HG03108 (cell line): ENCODE data around the gene NMNAT2.
A peak's percentile ranks its signal among the peaks of the same experiment; 100 is the strongest.

Source experiments
- ATAC-seq: cut with Tn5 transposase; IDR thresholded peaks from one replicate; pipeline ENCODE4 v1.9.1; 2021; ENCODE audit warnings: moderate library complexity; ENCODE audit not compliant: unreplicated experiment

NMNAT2 gene

GRCh38 chr1:183319051-183319450, 99.1 kb downstream of the NMNAT2 start:
- ATAC-seq = no peak

- peak; percentile 62 for ATAC-seq
These were observed 99.7 kb downstream of the NMNAT2 start for GRCh38 chr1:183318433-183318832.

GRCh38 chr1:183315991-183316758, 102.0 kb downstream of the NMNAT2 start:
- no peak for ATAC-seq

GRCh38 chr1:183313063-183313462, 105.1 kb downstream of the NMNAT2 start:
- ATAC-seq = no peak

GRCh38 chr1:183310753-183311479, 107.3 kb downstream of the NMNAT2 start:
- no peak for ATAC-seq

- ATAC-seq = no peak
These were observed 109.5 kb downstream of the NMNAT2 start for GRCh38 chr1:183308719-183309118.

GRCh38 chr1:183306317-183307042, 111.7 kb downstream of the NMNAT2 start:
- no peak for ATAC-seq

- no peak for ATAC-seq
These were observed 113.6 kb downstream of the NMNAT2 start for GRCh38 chr1:183304440-183305107.

- no peak for ATAC-seq
These were observed 114.3 kb downstream of the NMNAT2 start for GRCh38 chr1:183303901-183304300.

- ATAC-seq = no peak
These were observed 114.9 kb downstream of the NMNAT2 start for GRCh38 chr1:183303323-183303645.

- no peak for ATAC-seq
These were observed 115.5 kb downstream of the NMNAT2 start for GRCh38 chr1:183302452-183303322.

GRCh38 chr1:183301239-183301638, 116.9 kb downstream of the NMNAT2 start:
- no peak for ATAC-seq

GRCh38 chr1:183300828-183301227, 117.4 kb downstream of the NMNAT2 start:
- ATAC-seq = no peak

- no peak for ATAC-seq
These were observed 117.8 kb downstream of the NMNAT2 start for GRCh38 chr1:183300395-183300794.

- no peak for ATAC-seq
These were observed 121.4 kb downstream of the NMNAT2 start for GRCh38 chr1:183296782-183297181.

- ATAC-seq = no peak
These were observed 122.7 kb downstream of the NMNAT2 start for GRCh38 chr1:183295521-183295920.

- no peak for ATAC-seq
These were observed 124.3 kb downstream of the NMNAT2 start for GRCh38 chr1:183293876-183294275.

GRCh38 chr1:183293241-183293640, 124.9 kb downstream of the NMNAT2 start:
- no peak for ATAC-seq

GRCh38 chr1:183291802-183292514, 126.2 kb downstream of the NMNAT2 start:
- no peak for ATAC-seq
